T-helper 22 cell (primary cell): ENCODE data around the gene EML2.
"Not testable (repeated sequence)": the region's sequence is repeated elsewhere in the genome, so short reads cannot be mapped to it uniquely, and the experiment has no call there.

ENCODE experiments used
- DNase-seq: peaks from one replicate; pipeline ENCODE4 v3.0.0-alpha.2; 2020; ENCODE audit warnings: low read depth

EML2 gene

DNA sequence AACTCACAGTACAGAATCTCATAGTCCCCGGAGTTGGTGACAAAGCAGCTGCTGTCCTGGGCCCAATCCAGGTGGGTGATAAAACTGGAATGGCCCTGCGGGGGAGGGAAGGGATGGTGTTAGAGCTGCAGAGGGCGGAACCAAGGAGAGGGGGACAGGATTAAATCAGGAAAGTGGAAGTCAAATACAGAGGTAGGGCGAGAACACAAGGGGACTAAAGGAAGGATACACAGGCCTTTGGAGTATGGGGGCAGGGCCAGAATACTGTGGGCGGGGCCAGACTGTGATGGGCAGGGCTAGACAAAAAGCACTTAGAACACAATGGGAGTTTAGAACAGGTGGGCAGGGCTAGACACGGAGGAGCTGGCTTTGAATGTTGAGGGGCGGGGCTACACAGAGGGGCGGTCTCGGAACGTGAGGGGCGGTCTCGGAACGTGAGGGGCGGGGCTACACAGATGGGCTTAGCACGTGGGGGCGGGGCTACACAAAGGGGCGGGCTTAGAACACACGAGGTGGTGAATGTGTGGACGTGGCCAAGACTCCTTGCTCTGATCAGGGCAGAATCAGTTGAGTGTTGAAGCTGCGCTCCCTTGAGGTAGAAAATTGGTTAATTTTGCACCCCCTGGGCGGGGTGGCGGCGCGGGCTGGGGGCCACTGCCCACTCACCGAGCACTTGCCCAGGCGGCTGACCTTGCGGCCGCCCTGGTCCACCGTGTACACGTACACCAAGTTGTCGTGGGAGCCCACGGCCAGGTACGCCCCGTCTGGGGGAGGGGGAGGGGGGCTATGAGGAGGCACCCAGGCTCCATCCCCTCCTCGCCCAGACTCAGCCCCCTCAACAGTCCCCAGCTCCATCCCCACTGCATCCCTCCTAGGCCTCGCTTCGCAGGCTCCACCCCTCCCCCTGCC lies 23.1 kb downstream of the EML2 start:
- DNase-seq = peak; percentile 65

DNA sequence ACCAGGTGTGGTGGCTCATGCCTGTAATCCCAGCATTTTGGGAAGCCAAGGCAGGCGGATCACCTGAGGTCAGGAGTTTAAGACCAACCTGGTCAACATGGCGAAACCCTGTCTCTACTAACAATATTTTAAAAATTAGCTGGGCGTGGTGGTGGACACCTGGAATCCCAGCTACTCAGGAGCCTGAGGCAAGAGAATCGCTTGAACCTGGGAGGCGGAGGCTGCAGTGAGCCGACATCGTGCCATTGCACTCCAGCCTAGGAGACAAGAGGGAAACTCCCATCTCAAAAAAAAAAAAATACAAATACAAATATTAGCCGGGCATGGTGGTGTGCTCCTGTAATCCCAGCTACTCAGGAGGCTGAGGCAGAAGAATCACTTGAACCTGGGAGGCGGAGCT lies 24.1 kb downstream of the EML2 start:
- DNase-seq = not testable (repeated sequence)

DNA sequence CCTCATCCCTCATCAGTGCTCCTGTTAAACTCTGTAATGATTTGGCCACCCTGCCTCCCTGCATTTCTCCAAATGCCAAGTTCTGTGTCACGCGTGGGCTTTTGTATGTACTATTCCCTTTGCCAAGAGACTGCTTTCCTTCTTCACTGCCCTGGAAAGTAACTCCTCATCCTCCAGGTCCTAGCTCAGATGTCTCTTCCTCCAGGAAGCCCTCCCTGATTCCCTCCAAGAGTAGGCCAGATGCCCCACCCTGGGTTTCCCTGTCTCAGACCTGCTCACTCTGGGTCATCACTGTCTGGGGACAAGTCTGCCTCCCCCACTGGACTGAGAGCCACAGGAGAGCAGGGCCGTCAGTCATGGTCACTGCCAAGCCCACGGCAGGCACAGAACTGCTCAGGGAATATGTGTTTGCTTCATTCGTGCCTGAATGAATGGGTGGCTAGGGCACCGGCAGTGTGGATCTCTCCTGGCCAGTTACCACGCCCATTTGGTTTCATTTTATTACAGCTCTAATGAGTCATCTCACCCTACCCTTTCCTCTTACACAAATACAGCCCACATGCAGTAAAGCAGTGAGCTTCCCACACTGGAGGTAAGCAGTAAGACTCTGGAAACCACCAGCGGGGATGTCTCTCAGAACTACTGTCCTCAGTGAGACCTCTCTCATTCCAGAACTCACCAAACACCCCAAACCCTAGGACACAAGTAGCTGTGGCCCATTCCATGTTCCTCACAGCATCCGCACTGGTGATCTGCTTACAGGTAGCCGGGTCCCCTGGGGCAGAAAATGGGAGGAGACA lies 25.1 kb downstream of the EML2 start:
- DNase-seq = no peak

DNA sequence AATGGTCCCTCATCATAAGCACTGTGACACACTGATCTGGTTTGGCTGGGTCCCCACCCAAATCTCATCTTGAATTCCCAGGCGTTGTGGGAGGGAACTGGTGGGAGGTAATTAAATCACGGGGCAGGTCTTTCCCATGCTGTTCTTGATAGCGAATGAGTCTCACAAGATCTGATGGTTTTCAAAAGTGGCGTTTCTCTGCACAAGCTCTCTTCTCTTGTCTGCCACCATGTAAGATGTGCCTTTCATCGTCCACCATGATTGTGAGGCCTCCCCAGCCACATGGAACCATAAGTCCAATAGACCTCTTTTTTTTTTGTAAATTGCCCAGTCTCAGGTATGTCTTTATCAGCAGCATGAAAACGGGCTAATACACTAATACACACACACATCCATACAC lies 30.2 kb downstream of the EML2 start:
- no peak for DNase-seq

DNA sequence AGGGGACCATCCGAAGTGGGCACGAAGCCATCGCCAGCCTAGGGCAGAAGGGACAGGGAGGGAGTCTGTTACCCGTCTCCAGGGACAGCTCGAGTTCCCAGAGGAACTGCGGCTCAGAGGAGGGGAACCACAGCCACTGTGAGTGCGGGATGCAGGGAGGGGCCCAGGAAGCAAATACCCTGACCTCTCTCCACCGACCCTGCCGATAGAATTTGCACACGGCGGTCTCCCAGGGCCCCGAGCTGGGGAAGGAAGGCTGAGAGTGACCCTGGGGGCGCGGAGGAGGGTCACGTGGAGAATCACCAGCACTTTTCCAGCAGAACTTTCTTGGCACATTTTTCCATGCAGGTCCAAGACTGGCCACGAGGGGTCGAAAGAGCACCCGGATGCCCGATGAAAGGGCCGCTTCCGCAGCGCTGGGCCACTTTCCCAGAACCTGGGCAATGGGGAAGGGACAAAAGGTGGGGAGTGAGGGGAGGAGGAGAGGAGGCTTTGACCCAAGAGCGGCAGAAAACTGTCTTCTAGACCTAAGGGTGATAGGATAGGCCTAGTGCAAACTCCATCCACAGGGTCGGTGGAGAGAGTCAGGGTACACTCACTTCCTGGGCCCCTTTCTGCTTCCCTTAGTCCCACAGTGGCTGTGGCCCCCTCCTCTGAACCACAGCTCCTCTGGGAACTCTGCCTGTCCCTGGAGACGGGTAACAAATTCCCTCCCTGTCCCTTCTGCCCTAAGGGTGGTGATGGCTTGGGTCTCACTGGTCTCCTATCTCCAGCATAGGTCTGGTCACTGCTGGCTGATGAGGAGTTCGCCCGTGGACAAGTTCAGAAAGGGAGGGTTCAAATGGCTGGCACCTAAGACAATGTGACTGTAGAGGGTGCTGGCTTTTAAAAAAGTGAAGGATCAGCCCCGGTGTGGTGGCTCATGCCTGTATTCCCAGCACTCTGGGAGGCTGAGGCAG lies 31.8 kb downstream of the EML2 start:
- no peak for DNase-seq

DNA sequence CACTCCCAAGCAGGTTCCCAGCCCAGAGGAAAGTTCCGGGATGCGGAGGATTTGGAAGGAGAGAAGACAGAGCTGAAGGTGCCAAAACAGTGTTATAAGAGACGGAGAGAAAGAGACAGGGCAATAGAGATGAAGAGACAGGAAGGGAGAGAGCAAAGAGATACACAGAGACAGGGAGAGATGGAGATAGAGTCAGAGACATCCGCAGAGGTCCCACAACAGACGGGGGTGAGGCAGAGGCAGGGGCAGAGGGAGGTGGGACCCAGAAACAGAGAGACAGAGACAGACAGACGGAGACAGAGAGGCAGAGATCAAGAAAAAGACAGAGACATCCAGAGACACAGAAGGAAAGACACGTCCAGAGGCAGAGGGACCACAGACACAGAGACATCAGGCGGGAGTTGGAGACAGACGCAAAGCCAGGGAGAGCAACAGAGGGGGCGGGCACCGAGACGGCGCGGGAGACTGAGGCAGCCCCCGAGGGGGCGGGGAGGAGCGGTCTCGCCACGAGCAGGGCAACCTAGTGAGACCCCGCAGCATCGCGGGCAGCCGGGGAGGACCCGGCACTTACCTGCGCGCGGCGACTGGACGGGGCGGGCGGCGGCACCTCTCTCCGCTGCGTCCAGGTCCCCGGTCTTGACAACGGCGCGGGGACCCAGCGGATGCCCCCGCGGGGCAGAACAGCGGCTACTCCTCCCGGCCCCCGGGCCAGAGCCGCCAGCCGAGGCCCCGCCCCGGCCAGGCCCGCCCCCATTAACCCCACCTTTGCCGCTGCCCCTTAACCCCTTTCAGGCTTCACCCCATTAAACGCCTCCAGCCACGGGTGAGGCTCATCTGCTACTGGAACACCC lies 37.4 kb downstream of the EML2 start, which contains the start of gene GPR4:
GPR4 (minus strand) TSS at position 689 of the 851 bp plus-strand sequence. CDS start 10,346 bp downstream, outside the sequence.
- no peak for DNase-seq

DNA sequence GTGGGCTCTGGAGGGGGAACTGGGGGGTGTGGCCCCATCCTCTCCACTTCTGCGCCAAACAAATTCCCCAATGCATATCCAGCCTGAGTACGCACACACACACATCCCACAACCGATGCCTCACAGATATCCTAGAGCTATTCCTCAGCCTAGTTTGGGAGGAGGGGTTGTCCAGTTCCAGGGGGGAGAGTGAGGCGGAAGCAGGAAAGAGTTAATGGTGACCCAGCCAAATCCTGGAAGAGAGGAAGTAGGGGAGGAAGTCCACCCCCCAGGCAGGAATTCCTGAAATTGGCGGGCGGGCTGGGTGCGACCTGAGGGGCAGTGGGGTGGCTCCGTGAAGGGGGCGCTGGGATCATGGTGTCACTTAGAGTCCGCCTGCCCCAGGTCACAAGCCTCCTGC lies 38.1 kb downstream of the EML2 start:
- no peak for DNase-seq

DNA sequence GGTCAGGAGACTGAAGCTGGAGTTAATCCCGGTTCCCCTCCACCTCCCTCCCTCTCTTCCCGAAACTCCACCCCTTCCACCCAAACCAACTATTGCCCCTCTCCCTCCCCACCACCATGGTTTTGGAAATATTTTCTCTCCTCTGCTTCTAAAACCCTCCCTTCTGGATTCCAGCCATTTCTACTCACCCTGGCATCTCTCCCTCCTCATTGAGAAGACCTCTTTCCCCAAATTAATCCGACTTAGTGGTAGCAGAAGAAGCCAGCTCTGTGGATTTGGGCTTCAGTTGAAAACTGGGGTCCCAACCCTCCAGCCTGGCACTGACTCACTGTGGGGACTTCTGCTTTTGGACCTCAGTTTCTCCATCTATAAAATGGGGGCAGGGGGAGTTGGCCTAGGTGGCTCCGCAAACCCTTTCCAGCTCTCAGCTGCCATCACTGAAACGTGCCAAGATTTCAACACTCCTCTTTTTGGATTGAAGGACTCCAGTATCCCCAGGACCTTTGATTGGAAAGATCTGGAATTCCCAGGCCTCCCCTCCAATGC lies 38.8 kb downstream of the EML2 start:
- no peak for DNase-seq

DNA sequence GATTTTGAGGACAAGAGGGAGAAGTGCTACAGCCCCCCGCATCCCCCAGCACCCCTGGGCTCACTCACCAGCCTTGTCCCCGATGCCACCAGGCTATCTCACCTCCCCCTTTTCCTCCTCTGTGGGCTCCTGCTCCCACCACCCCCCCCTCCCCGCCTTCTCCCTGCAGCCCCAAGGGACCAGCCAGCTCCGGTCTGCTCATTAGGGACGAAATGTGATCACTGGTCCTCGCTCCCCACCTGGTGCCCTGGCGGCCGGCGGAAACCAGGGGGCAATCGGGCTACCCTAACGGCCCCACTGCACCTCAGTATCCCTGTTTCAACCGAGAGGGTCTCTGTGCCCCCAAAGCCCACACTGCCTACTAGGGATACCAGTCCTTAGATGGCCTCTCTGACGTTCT lies 39.9 kb downstream of the EML2 start:
- no peak for DNase-seq

DNA sequence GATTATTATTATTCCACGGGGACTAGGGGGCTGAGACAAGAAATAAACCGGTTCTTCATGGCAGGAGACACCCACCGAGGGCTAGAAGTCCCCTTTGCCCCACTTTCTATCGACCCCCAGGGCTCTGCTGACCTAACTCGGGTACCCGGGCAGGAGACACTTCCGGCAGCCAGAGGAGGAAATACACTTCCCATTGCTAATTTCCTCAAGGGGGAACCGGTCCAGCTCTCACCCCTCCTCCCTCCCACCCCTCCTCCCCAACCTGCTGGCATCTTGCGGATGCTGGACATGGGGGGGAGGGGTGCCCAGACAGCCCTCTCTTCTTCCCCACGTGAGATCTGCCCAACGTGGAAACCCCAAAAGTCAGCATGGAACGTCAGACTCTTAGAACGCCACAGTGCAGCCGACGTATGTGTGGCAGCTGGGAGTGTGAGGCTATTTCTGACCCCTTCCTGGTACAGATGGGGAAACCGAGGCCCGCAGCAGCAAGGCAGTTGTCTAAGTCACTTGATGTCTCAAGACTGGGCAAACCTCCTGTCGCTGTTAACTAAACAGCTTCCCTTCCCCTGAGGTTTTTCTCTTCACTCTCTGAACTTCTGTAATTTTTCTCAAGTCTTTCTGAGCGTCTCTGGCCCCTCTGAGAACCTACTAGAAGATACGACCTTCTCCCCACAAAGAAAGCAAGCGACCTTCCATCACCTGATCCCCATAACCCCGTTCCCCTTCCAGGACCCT lies 40.8 kb downstream of the EML2 start:
- DNase-seq = no peak

DNA sequence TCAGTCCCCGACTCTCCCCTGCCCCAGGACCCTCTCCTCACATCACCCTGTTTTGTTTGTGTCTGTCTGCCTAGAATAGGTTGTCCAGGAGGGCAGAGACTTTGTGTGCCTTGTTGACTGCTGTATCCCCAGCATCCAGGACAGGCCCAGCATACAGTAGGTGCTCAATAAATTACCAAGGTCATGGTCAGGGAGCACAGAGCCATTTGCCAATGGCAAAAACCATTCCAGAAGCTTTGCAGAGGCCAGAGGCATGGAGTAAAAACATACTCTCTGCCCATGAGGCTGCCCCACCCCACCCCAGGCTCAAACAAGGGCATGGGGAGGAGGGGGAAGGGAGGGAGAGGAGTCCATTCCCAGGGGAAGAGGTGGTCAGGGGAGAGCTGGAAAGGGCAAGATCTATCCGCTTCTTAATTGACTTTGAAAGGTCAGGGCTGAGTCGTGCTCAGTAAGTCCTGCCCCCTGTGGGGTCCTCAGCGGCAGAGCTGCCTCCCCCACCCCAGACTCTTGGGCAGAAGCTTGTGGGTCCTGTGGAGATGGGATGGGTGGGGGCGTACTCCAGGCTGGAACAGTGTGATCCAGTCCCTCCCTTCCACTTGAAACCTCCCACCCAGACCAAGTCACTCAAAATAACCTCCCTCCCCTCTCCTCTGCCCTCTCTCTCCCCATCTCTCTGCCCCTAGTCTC lies 41.6 kb downstream of the EML2 start:
- no peak for DNase-seq

DNA sequence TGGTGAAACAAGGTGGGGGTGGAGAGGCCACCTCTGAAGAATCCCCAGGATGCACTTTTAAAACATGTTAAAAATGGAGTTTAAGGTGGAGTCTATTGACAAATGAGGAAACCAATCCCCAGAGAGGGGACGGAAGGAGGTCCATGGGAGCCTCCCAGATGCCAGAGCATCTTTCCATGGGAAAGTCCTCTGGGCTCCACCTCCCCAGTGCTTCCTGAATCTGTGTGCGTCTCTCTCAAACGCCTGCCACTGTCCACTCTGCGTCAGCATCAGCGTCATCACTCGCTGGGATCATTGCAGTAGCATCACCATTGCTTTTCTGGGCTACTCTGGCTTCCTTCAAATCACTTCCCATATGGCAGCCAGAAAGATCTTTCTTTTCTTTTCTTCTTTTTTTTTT lies 43.4 kb downstream of the EML2 start:
- DNase-seq = no peak

DNA sequence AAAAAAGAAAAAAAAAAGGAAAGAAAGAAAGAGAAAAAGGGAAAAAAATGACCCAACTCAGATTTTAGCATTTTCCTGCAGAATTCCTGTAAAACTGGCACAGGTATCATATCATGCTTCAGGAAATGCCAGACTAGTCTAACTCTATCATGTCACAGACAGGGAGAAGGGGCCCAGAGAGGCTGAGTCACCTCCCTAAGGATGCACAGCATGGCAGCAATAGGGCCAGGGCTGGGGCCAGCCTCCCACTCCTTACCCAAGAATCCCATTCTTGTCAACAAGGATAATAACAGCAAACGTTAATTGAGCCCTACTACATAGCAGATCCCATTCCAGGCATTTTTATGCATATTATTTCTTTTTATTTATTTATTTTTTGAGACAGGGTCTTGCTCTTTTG lies 45.7 kb downstream of the EML2 start:
- DNase-seq = no peak

DNA sequence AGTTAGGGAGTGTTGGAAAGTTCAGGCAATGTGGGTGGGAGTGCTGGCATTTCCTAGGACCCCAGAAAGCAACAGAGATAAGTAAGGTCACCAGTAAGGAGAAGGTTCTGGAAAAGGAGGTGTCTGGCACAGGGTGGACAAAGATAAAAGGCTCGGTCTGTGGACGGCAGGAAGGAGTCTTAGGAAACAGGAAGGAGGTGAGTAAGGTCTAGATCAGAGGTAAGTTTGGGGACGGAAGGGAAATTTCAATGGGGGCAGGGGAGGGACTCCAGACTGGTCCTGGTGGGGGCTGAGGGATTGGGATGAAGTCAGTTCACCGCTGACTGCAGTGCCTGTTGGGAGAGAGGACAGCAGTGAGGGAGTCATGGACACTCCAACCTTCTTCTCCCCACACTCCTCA lies 46.8 kb downstream of the EML2 start:
- DNase-seq = no peak

DNA sequence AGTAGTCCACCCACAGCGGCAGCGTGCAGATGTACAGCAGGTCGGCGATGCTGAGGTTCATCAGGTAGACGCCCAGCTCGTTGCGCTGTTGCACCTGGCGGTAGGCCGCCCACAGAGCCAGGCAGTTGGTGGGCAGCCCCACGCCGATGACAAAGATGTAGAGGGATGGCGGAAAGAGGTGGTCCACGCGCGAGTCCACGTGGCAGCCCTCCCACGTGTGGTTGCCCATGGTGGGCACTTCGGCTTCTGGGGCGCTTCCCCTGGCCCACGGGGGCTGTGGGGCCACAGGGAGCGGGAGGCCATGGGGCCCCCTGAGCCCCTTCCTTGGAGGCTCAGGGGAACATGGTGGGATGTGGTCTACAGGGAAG lies 47.6 kb downstream of the EML2 start:
- no peak for DNase-seq

DNA sequence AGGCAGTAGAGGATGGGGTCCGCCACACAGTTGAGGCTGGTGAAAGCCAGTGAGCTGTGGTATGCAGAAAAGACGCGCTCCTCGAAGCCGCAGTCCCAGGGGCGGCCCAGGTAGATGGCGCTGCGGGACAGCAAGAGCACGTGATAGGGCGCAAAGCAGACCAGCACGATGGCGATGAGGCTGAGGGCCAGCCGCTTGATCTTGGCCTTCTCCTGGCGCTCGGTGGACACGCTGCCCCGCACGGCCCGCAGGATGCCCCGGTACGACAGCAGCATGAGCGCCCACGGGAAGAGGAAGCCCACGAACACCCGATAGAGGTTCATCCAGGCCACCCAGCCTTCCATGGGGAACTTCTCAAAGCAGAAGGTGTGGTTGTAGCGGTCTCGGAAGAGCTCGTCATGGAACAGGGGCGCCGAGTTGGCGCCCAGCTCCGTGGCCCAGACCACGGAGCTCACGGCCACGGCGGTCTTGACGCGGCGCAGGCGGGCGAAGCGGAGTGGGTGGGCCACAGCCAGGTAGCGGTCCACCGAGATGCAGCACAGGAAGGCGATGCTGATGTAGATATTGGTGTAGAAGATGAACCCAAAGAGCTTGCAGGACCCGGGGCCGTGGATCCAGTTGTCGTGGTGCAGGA lies 48.1 kb downstream of the EML2 start:
- DNase-seq = no peak

DNA sequence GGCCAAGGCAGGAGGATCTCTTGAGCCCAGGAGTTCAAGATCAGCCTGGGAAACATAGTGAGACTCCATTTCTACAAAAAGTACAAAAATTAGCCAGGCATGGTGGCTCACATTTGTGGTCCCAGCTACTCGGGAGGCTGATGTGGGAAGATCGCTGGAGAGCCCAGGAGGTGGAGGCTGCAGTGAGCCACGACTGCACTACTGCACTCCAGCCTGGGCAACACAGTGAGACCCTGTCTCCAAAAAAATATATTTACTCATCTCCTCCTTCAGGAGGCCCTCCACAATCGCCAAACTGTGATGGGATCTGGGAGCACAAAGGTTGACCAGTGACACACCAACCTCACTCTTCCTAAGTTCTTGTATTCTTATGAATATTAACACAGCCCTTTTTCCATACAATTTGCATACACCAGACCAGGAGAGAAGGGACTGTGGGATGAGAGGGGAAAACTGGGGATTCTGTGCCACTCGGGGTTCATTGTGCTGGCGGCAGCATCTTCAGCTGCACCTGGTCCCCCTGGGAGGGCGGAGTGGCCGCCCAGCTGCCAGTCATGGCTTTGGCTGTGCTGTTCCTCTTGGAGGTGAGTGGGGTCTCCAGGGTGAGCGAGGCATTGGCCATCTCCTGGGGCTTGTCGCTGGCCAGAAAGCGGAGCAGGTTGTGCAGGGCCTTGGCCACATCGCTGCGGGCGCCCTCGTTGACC lies 48.7 kb downstream of the EML2 start:
- DNase-seq = no peak

DNA sequence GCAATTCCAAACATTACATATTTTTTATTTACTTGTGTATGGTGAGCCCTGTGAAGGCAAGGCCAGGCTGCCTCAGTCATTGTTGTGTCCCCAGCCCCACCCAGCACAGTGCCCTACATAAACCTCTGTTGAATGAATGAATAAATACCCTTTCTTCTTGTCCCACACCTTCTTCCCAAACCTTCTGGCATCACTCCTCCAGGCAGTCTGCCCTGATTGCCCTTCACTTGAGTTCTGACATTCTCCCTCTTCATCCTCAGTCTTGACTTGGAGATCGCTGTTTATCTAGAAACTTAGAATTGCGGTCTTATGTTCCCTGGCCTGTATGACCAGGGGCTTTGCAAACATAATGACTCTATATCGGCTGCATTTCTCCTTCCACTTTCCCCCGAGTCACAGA lies 49.4 kb downstream of the EML2 start:
- no peak for DNase-seq
